Erythroblast (primary cell): Measurements from ENCODE around the gene GPHN.

ENCODE experiments used
- GATA1 ChIP-seq: IDR thresholded peaks from 2 replicates; pipeline ENCODE4 v1.6.1; 2011; ENCODE audit warnings: low read depth, mild to moderate bottlenecking, control low read depth, low read length, moderate library complexity
- POLR2A ChIP-seq: IDR thresholded peaks from 2 replicates; pipeline ENCODE4 v1.6.1; 2011; ENCODE audit warnings: mild to moderate bottlenecking, low read length

- TF ChIP-seq POLR2A, result no peak
- no peak for TF ChIP-seq GATA1
These were observed 43.7 kb upstream of the GPHN start for GRCh38 chr14:66464261-66464660.
